Osteoblast (primary cell): ENCODE measurements around the gene NOD1. TPM values are rescaled to one million over a fixed set of nuclear protein-coding genes. Genes with fewer than 3 reads are reported as not detected.

Experiments used
- DNase-seq: peaks from one replicate; pipeline ENCODE4 v3.0.0; 2011; ENCODE audit warnings: low spot score, mixed read lengths; ENCODE audit not compliant: insufficient read length; ENCODE audit errors: missing footprints
- H2AFZ ChIP-seq: 2 replicates; pipeline ENCODE4 v1.6.0; 2011; ENCODE audit warnings: mild to moderate bottlenecking, low read length
- H3K27ac ChIP-seq: 2 replicates; pipeline ENCODE4 v1.5.1; 2011; ENCODE audit warnings: mild to moderate bottlenecking, low read depth, low read length, moderate library complexity
- H3K27me3 ChIP-seq: 2 replicates; pipeline ENCODE4 v1.6.0; 2012; ENCODE audit warnings: mild to moderate bottlenecking, control low read depth, inconsistent platforms, low read length, moderate library complexity; ENCODE audit not compliant: insufficient read depth
- H3K36me3 ChIP-seq: 2 replicates; pipeline ENCODE4 v1.5.1; 2011; ENCODE audit warnings: mild to moderate bottlenecking, low read length, control low read depth, moderate library complexity; ENCODE audit not compliant: insufficient read depth
- H3K4me1 ChIP-seq: 2 replicates; pipeline ENCODE4 v1.5.1; 2011; ENCODE audit warnings: mild to moderate bottlenecking, low read length, control low read depth, moderate library complexity; ENCODE audit not compliant: insufficient read depth
- H3K4me2 ChIP-seq: 2 replicates; pipeline ENCODE4 v1.6.0; 2011; ENCODE audit warnings: mild to moderate bottlenecking, low read length; ENCODE audit not compliant: insufficient read depth
- H3K4me3 ChIP-seq: fragments of 200-600 bp; sonication (generic); 3 replicates; pipeline ENCODE4 v1.5.1; 2012; ENCODE audit warnings: mild to moderate bottlenecking, low read length, inconsistent platforms; ENCODE audit not compliant: insufficient read depth
- H3K79me2 ChIP-seq: 2 replicates; pipeline ENCODE4 v1.6.0; 2012; ENCODE audit warnings: mild to moderate bottlenecking, low read length, control low read depth, inconsistent platforms; ENCODE audit not compliant: insufficient read depth
- H3K9me3 ChIP-seq: 2 replicates; pipeline ENCODE4 v1.5.1; 2011; ENCODE audit warnings: low read depth, low read length, control low read depth
- H4K20me1 ChIP-seq: 2 replicates; pipeline ENCODE4 v1.6.0; 2012; ENCODE audit warnings: mild to moderate bottlenecking, low read length, control low read depth; ENCODE audit not compliant: insufficient read depth
- CTCF ChIP-seq: IDR thresholded peaks from 2 replicates; pipeline ENCODE4 v1.5.1; 2011; ENCODE audit warnings: mild to moderate bottlenecking, low read depth, low read length, moderate library complexity; ENCODE audit errors: extremely low read depth
- total RNA-seq: library from RNA; depleted of rRNA; stranded (reverse); fragments of >200 nt; gene quantifications from 2 replicates; pipeline ENCODE4 v1.2.3, GENCODE V29; 2012

Gene NOD1
- total RNA-seq, 1 donor, result 7.6 TPM

GRCh38 chr7:30445770-30446169 lies 32.8 kb downstream of the NOD1 start:
- peaks cover 18% of the 10 kb centered on the region for H3K36me3 ChIP-seq
- H3K79me2 ChIP-seq, result no peaks in the 10 kb centered on the region
- no peaks in the 10 kb centered on the region for H3K4me1 ChIP-seq
- no peaks in the 10 kb centered on the region for H4K20me1 ChIP-seq
- H3K27ac ChIP-seq, result no peak overlapping the region
- H3K9me3 ChIP-seq, result no peaks in the 10 kb centered on the region
- H3K4me3 ChIP-seq, result no peak overlapping the region
- H2AFZ ChIP-seq, result no peak overlapping the region
- no peaks in the 10 kb centered on the region for H3K27me3 ChIP-seq
- TF ChIP-seq CTCF, result peak; percentile 44
- no peak overlapping the region for H3K4me2 ChIP-seq
- DNase-seq, result no peak

- H3K27me3 ChIP-seq, result no peaks in the 10 kb centered on the region
- no peak overlapping the region for H3K4me2 ChIP-seq
- H3K36me3 ChIP-seq, result peaks cover 17% of the 10 kb centered on the region
- DNase-seq, result no peak
- H2AFZ ChIP-seq, result no peak overlapping the region
- H3K9me3 ChIP-seq, result no peaks in the 10 kb centered on the region
- no peak overlapping the region for H3K27ac ChIP-seq
- no peak for TF ChIP-seq CTCF
- H4K20me1 ChIP-seq, result no peaks in the 10 kb centered on the region
- no peaks in the 10 kb centered on the region for H3K79me2 ChIP-seq
- peaks cover 6% of the 10 kb centered on the region for H3K4me1 ChIP-seq
- no peak overlapping the region for H3K4me3 ChIP-seq
These were observed 40.6 kb downstream of the NOD1 start for GRCh38 chr7:30437823-30438574.

- Histone ChIP-seq H3K4me2 (no peak overlapping the region), H3K27ac (no peak overlapping the region), H3K27me3 (no peaks in the 10 kb centered on the region), H3K4me3 (no peak overlapping the region), H3K9me3 (no peaks in the 10 kb centered on the region), H2AFZ (no peak overlapping the region), H3K36me3 (peaks cover 17% of the 10 kb centered on the region), H3K79me2 (no peaks in the 10 kb centered on the region), H4K20me1 (no peaks in the 10 kb centered on the region), H3K4me1 (peaks cover 12% of the 10 kb centered on the region)
- no peak for TF ChIP-seq CTCF
- peak; percentile 63 for DNase-seq
These were observed 42.1 kb downstream of the NOD1 start for GRCh38 chr7:30436518-30436917.

GRCh38 chr7:30436046-30436445 lies 42.5 kb downstream of the NOD1 start:
- no peaks in the 10 kb centered on the region for H3K79me2 ChIP-seq
- DNase-seq, result no peak
- H3K9me3 ChIP-seq, result no peaks in the 10 kb centered on the region
- H2AFZ ChIP-seq, result no peak overlapping the region
- peaks cover 13% of the 10 kb centered on the region for H3K4me1 ChIP-seq
- no peak overlapping the region for H3K4me2 ChIP-seq
- no peak overlapping the region for H3K27ac ChIP-seq
- no peak for TF ChIP-seq CTCF
- no peaks in the 10 kb centered on the region for H3K27me3 ChIP-seq
- H4K20me1 ChIP-seq, result no peaks in the 10 kb centered on the region
- peaks cover 17% of the 10 kb centered on the region for H3K36me3 ChIP-seq
- H3K4me3 ChIP-seq, result no peak overlapping the region
